Transverse colon (tissue), 4 donors: Measurements from ENCODE around the gene STK11. TPM values are rescaled to one million over a fixed set of nuclear protein-coding genes. Genes with fewer than 3 reads are reported as not detected.

Experiments
- DNase-seq: peaks from one replicate; pipeline ENCODE4 v3.0.0-alpha.2; 2019
- H3K27ac ChIP-seq, 4 donors: fragments of 200-600 bp; sonication (generic); 2 replicates each; pipeline ENCODE4 v1.5.1; 2016 to 2018; ENCODE audit warnings: inconsistent platforms in 4 of 4
- H3K27me3 ChIP-seq: fragments of 200-600 bp; sonication (generic); 2 replicates; pipeline ENCODE4 v1.5.1; 2017; ENCODE audit warnings: inconsistent platforms
- H3K36me3 ChIP-seq, 4 donors: fragments of 200-600 bp; sonication (generic); 2 replicates each; pipeline ENCODE4 v1.5.1; 2017 to 2019; ENCODE audit warnings: inconsistent platforms in 4 of 4
- H3K4me1 ChIP-seq, 4 donors: fragments of 200-600 bp; sonication (generic); 2 replicates each; pipeline ENCODE4 v1.5.1; 2017 to 2020; ENCODE audit warnings: inconsistent platforms in 4 of 4
- H3K4me3 ChIP-seq, 4 donors: fragments of 200-600 bp; sonication (generic); 1 replicate in 1 of 4; 2 replicates in 3 of 4; pipeline versions ENCODE4 v1.5.1 to v1.6.1; 2017 to 2019; ENCODE audit warnings: inconsistent platforms in 4 of 4
- H3K9me3 ChIP-seq, 2 donors: fragments of 200-600 bp; sonication (generic); 2 replicates each; pipeline ENCODE4 v1.5.1; 2017 to 2019; ENCODE audit warnings: inconsistent platforms in 2 of 2
- CTCF ChIP-seq, 5 experiments: fragments of 200-600 bp in 3 of 5; fragments of 450-650 bp in 2 of 5; sonication (generic) in 3 of 5; IDR thresholded peaks; 1 replicate in 2 of 5; 2 replicates in 3 of 5; pipeline ENCODE4 v1.5.1; 2016 to 2017; ENCODE audit warnings: antibody characterized with exemption in 5 of 5, inconsistent platforms in 3 of 5, mild to moderate bottlenecking in 2 of 5, moderate library complexity in 1 of 5
- EP300 ChIP-seq: sonication (generic); formaldehyde crosslinking; IDR thresholded peaks from one replicate; pipeline ENCODE4 v1.6.1; 2017; ENCODE audit warnings: antibody characterized with exemption, low read depth
- POLR2A ChIP-seq: fragments of 450-650 bp; IDR thresholded peaks from one replicate; pipeline ENCODE4 v1.6.1; 2016; ENCODE audit warnings: antibody characterized with exemption, mild to moderate bottlenecking, moderate library complexity
- POLR2AphosphoS5 ChIP-seq, 3 donors: sonication (generic); formaldehyde crosslinking; IDR thresholded peaks; one replicate each; pipeline ENCODE4 v1.6.1; 2016; ENCODE audit warnings: antibody characterized with exemption in 3 of 3
- WGBS, 2 donors: methylation state at CpG; one replicate each; pipeline ENCODE4 v1.1.5; 2018; ENCODE audit warnings: low coverage in 1 of 2; 5-methylcytosine and 5-hydroxymethylcytosine counted together
- in situ Hi-C, 4 donors: fragments of 200-750 bp; cut with MboI; loops; one replicate each; pipeline versions ENCODE4 v1.15.0 to v1.15.1; 2017; ENCODE audit warnings: low sequenced_read_pairs in 3 of 4, low pct_ligation_motif_present in 1 of 4, low pct_unique_long_range_greater_than_20kb in 1 of 4
- intact Hi-C: fragments of 100-400 bp; cut with DNase I; formaldehyde crosslinking; loops from one replicate; pipeline ENCODE4 v1.15.1; 2023; ENCODE audit warnings: low total_unique reads
- total RNA-seq, 4 donors: library from RNA; depleted of rRNA; stranded (reverse); fragments of >200 nt; gene quantifications; one replicate each; pipeline ENCODE4 v1.1.0, GENCODE V29; 2016

The STK11 gene
- total RNA-seq, 4 donors from 2014 or later: 93.7 to 152 (median 103) TPM

GRCh38 chr19:1256646-1257474, 51.3 kb downstream of the STK11 start:
- peak; percentile 16 for DNase-seq
- TF ChIP-seq EP300: no peak
- peak; percentile 4 for TF ChIP-seq POLR2A
- TF ChIP-seq POLR2AphosphoS5 (IDR thresholded peaks at IDR 0.05): peak; percentile 21 to 52 (median 48)
- peak overlapping the region; percentile 98 to 100 (median 98) for H3K27ac ChIP-seq
- WGBS, 2 donors: 50 to 91% methylated on average over 1 to 46 of the region's 46 CpGs
- peaks cover 0 to 34% (median 19%) of the 10 kb centered on the region in 4 donors for H3K36me3 ChIP-seq
- H3K9me3 ChIP-seq: no peaks in the 10 kb centered on the region
- H3K4me3 ChIP-seq: no peak overlapping the region
- in situ Hi-C loops (no loop called here), intact Hi-C loops (loop anchor here (1.0 kb wide), 1 partner anchor 29 kb away; no protein-coding TSS in a partner anchor)
- H3K4me1 ChIP-seq: peaks cover 53 to 93% (median 86%) of the 10 kb centered on the region in 4 donors
- no peaks in the 10 kb centered on the region for H3K27me3 ChIP-seq

GRCh38 chr19:1257475-1258162, 52.0 kb downstream of the STK11 start:
- peaks cover 0 to 34% (median 19%) of the 10 kb centered on the region in 4 donors for H3K36me3 ChIP-seq
- peak in 1 of 3 donors; percentile 18 for TF ChIP-seq POLR2AphosphoS5 (IDR thresholded peaks at IDR 0.05)
- no peak for TF ChIP-seq CTCF (IDR thresholded peaks at IDR 0.05)
- TF ChIP-seq EP300: no peak
- no peak for TF ChIP-seq POLR2A

GRCh38 chr19:1258163-1258492, 52.5 kb downstream of the STK11 start:
- no peaks in the 10 kb centered on the region for H3K9me3 ChIP-seq
- no peaks in the 10 kb centered on the region for H3K27me3 ChIP-seq
- no peak for DNase-seq
- intact Hi-C loops (no loop called here), in situ Hi-C loops (no loop called here)
- peak overlapping the region; percentile 98 to 100 (median 98) for H3K27ac ChIP-seq
- peak overlapping the region in 1 of 4 donors; percentile 1 for H3K4me3 ChIP-seq
- H3K4me1 ChIP-seq: peaks cover 66 to 93% (median 87%) of the 10 kb centered on the region in 4 donors
- peak in 1 of 3 donors; percentile 19 for TF ChIP-seq POLR2AphosphoS5 (IDR thresholded peaks at IDR 0.05)
- no peak for TF ChIP-seq CTCF (IDR thresholded peaks at IDR 0.05)
- TF ChIP-seq POLR2A: no peak
- 65 to 68% methylated on average over 4 to 8 of the region's 8 CpGs for WGBS, 2 donors
- H3K36me3 ChIP-seq: peaks cover 0 to 34% (median 19%) of the 10 kb centered on the region in 4 donors

More at GRCh38 chr19:1257475-1258162, 52.0 kb downstream of the STK11 start:
- intact Hi-C loops: loop anchor here (1.0 kb wide), 1 partner anchor 29 kb away; no protein-coding TSS in a partner anchor
- no peak for DNase-seq
- H3K9me3 ChIP-seq: no peaks in the 10 kb centered on the region
- peak overlapping the region; percentile 98 to 100 (median 98) for H3K27ac ChIP-seq
- no peaks in the 10 kb centered on the region for H3K27me3 ChIP-seq
- peak overlapping the region in 1 of 4 donors; percentile 1 for H3K4me3 ChIP-seq
- WGBS, 2 donors: 65 to 66% methylated on average over 6 to 23 of the region's 23 CpGs
- H3K4me1 ChIP-seq: peaks cover 61 to 93% (median 86%) of the 10 kb centered on the region in 4 donors
- in situ Hi-C loops: no loop called here

GRCh38 chr19:1258707-1259205, 53.2 kb downstream of the STK11 start:
- 11 to 15% methylated on average over 9 to 15 of the region's 15 CpGs for WGBS, 2 donors
- intact Hi-C loops: no loop called here
- Histone ChIP-seq H3K4me3 (peak overlapping the region in 2 of 4 donors; percentile 13 to 33), H3K4me1 (peaks cover 65 to 91% (median 84%) of the 10 kb centered on the region in 4 donors), H3K27me3 (no peaks in the 10 kb centered on the region), H3K9me3 (no peaks in the 10 kb centered on the region), H3K36me3 (peaks cover 0 to 34% (median 19%) of the 10 kb centered on the region in 4 donors), H3K27ac (peak overlapping the region; percentile 98 to 100 (median 98))
- in situ Hi-C loops: no loop called here
- TF ChIP-seq POLR2A (no peak), CTCF (IDR thresholded peaks at IDR 0.05) (peak in 1 of 5 experiments; percentile 28)
- DNase-seq: no peak
